Measurements from ENCODE around the gene ZNF837. TPM values are rescaled to one million over a fixed set of nuclear protein-coding genes. Genes with fewer than 3 reads are reported as not detected.
"Not testable (repeated sequence)": the region's sequence is repeated elsewhere in the genome, so short reads cannot be mapped to it uniquely, and the experiment has no call there.

Gene ZNF837
- total RNA-seq, 1 experiment from 2014 or later = 8.3 TPM

DNA sequence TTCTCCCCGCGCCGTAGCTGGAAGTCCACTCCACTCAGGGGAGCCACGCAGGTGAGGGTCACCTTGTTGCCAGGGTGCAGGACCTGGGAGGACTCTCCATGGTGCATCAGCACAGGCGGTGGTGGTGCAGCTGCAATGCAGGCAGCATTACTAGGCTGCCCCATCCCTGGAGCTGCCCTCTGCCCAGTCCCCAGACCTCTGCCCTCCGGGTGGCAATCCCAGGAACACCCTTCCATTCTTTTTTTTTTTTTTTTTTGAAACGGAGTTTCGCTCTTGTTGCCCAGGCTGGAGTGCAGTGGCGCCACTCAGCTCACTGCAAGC, 29.3 kb downstream of the ZNF837 start:
- no peak for DNase-seq (ENCODE audit: low spot score)

DNA sequence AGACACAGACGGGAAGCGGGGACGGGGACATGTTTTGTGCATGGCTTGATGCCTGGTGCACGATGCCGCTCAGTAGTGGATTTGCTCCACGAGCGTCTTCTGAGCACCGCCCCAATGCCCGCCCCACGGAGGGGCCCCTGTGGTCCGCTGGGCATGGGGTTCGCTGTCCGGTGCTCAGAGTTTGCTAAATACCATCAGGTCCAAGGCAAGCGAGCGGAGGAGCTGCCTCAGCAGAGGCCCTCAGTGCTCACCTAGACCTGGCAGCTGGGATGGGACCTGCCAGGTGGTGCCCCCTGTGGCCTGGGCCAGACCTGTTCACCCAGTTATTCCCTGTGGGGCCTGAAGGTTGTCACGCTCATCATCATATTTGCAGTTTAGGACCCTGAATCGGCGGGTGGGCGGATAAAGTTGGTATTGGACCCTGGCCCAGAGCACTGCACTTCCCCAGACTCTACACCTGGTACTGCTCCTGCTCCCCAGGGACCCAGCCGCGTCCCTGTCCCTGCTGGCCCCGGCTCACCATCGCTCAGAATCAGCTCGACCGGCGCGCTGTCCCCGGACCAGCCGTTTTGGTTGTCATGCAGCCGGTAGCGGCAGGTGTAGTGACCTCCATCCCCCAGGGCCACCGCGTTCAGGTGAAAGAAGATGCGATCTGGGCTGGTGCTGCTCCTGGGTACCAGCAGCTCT, 29.8 kb downstream of the ZNF837 start:
- no peak for DNase-seq (ENCODE audit: low spot score)

DNA sequence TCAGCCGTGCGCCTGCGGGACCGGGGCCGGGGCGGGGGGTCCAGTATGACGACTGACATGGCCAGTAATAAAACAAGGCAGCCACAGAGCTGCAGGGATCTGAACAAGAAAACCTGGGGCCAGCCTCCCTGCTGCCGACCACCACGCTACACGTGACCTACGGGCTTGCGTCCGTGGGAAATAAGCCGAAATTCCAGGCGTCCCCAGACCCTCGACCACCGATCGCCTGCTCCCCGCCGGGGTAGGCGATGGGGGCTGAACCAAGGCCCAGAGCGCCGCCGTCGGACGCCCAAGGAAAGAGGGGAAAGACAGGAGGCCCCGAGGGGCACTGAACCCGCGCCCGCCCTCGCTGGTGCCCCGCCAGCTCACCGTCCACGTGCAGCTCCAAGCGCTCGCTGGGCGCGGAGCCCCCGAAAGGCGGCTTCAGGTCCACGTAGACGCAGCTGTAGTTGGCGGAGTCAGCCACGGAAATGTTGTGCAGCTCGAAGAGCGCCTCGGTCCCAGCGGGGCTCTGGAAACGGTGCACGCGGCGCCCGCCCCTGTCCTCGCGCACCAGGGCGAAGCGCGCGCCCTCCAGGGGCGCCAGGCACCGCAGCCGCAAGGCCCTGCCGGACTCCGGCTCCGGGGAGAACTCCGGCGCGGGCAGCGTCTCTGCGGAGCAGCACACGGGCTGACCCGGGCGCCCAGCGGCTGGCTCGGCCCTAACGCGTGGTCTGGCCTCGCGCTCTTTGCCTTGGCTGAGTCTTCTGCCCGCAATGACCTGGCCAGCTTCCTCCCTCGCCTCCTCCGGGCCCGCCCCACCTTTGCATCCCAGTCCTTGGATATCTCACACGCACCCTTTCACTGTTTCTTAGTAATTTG, 30.6 kb downstream of the ZNF837 start:
- no peak for DNase-seq (ENCODE audit: low spot score)

DNA sequence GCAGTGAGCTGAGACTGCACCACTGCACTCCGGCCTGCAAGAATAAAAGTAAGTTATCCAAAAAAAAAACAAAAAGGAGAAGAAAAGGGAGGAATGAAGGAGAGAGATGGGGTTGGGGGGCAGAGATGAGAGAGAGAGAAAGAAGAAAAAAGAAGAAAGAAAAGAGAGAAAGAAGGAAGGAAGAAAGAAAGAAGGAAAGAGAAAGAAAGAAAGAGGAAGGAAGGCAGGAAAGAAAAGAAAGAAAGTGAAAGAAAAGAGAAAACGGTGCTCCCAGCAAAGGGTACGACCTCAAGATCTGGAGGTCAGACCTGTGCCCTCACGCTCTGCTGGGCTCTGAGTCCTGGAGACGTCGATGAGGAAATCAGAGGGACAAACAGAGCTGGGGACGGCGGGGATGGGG, 31.2 kb downstream of the ZNF837 start:
- no peak for DNase-seq (ENCODE audit: low spot score)

DNA sequence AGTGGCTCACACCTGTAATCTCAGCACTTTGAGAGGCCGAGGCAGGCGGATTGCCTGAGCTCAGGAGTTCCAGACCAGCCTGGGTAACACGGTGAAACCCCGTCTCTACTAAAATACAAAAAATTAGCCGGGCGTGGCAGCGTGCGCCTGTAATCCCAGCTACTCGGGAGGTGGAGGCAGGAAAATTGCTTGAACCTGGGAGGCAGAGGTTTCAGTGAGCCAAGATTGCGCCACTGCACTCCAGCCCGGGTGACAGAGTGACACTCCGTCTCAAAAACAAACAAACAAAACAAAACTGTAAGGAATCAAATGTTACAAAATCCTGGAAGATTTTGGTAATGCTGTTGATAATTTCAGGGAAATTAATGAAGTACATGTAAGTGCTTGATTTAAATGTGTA, 32.8 kb downstream of the ZNF837 start:
- DNase-seq (ENCODE audit: low spot score) = not testable (repeated sequence)

DNA sequence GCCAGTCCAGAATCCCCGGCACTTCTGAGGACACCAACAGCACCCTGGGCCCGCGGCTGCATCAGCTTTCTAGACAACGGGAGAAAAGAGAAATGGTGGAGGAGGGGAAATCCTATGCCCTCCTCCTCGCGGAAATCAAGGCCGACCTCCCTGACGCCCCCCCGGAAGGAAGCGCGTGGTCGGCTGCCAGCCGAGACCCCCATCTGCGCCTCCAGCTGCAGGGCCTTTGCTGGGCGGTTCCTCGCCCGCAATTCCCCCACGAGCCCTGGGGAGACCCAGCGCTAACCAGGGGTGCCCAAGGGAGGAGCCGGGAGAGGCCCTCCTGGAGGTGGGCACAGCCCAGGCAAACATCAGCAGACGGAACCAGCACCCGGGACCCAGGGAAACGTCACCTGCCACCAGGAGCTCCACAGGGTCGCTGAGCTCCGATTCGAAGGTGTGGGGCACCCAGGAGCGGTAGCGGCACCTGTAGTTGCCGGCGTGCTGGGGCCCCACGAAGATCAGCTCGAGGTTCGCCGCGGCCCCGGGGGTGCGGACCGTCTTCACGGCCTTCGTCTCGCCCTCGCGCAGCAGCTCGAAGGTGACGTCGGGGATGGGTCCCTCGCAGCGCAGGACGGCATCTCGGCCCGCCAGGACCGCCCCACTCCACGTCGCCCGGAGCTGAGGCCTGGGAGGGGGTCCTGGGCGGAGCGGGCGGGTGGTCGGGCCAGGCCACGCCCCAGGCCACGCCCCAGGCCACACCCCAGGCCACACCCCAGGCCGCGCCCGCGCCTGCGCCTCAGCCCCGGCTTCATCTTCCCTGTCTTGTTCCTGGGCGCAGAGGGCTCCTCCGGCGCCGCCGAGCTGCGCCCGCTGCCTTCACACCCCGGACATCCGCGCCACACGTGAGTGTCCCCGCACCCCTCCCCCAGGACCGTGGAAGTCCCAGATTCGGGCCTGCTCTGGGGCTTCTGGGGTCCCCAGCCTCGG, 33.6 kb downstream of the ZNF837 start:
- DNase-seq (ENCODE audit: low spot score) = no peak

DNA sequence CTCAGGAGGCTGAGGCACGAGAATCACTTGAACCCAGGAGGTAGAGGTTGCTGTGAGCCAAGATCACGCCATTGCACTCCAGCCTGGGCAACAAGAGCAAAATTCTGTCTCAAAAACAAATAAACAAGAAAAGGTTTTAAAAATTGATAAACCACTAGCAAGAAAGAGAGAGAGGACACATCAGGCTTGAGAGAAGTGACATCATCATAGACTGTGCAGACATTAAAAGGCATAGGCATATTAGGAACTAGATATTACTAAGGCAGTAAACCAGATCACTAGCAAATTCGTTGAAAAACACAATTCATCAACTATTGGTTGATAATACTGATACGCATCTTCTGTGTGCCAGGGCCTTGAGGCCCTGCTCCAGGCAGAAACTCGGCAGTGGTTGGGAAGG, 35.3 kb downstream of the ZNF837 start:
- DNase-seq (ENCODE audit: low spot score) = no peak

DNA sequence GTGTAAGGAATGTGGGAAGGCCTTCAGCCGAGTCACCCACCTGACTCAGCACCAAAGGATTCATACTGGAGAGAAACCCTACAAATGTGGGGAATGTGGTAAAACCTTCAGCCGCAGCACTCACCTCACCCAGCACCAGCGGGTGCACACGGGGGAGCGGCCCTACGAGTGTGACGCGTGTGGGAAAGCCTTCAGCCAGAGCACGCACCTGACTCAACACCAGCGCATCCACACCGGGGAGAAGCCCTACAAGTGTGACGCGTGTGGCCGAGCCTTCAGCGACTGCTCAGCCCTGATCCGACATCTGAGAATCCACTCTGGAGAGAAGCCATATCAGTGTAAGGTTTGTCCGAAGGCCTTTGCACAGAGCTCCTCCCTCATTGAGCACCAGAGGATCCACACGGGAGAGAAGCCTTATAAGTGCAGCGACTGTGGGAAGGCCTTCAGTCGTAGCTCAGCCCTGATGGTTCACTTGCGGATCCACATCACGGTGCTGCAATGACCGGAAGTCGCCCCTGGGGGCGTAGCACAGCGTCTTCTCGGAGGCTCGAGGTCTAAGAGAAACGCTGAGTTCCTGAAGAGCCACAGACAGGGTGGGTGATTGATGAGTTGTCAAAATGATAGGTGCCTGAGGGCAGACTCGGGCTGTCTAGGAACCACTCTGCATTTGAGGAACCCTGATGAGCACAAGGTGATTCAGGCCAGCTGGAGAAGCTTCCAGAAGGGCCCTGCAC, 41.8 kb downstream of the ZNF837 start:
- DNase-seq (ENCODE audit: low spot score) = no peak

DNA sequence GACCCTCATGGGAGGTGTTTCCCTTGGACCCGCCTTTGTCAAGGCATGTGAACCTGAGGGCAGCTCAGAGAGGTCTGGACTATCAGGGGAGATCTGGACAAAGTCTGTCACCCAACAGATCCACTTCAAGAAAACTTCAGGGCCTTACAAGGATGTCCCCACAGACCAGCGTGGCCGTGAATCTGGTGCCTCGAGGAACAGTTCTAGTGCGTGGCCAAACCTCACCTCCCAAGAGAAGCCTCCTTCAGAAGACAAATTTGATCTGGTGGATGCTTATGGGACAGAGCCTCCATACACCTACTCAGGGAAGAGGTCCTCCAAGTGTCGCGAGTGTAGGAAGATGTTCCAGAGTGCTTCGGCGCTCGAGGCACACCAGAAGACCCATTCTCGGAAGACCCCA, 42.5 kb downstream of the ZNF837 start:
- DNase-seq (ENCODE audit: low spot score) = no peak

DNA sequence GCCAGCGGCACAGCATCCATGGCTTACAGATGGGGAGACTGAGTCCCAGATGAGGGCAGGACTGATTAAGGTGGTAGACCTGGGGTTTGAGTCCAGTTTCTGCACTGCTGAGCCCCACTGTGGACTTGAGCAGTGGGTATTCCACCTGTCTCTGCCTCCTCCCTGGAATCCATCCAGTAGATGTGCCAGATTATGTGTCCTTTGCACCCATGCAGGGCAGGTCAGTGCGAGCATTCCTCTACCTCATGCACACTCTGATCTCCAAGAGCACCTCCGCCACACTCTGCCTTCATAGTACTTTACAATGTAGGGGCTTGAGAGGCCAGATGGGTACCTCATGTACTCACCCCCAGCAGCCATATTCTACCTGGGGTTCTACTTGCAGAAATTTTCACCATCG, 44.0 kb downstream of the ZNF837 start:
- no peak for DNase-seq (ENCODE audit: low spot score)

DNA sequence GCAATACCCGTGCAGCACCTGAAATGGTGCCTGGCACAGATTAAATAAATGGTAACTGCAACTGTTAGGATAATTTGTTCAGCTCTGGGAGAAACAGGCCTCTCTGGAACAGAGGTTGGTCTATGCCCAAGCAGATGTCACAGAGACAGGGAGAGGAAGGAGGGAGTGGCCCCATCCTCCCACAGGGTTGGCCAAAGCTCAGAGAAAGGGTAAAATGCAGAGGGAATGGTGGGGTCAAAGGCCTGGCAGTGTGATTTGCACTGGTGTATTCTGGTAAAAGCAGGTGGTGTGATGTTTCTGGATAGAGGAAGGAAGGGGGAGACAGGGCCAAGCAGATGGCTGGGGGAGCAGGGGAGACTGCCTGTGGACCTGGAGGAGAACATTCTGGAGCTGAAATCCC, 44.6 kb downstream of the ZNF837 start:
- DNase-seq (ENCODE audit: low spot score) = no peak

DNA sequence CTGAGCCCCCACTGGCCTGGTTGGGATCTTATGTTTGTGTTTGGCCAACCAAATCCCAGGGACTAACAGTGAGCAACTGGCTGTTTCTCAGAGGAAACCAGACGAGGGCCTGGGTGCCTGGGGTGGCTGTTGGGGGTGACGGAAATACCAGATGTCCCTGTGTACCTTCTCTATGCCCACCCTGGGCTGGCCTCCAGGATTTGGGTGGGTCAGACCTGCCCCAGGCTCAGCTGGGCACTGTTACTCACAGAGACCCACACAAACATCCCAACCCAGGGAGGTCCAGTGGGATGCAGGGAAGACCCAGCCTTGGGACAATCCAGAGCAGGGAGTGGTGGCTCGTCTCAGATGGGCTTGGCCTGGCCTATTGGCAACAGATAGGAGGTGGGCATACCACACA, 45.2 kb downstream of the ZNF837 start:
- no peak for DNase-seq (ENCODE audit: low spot score)

DNA sequence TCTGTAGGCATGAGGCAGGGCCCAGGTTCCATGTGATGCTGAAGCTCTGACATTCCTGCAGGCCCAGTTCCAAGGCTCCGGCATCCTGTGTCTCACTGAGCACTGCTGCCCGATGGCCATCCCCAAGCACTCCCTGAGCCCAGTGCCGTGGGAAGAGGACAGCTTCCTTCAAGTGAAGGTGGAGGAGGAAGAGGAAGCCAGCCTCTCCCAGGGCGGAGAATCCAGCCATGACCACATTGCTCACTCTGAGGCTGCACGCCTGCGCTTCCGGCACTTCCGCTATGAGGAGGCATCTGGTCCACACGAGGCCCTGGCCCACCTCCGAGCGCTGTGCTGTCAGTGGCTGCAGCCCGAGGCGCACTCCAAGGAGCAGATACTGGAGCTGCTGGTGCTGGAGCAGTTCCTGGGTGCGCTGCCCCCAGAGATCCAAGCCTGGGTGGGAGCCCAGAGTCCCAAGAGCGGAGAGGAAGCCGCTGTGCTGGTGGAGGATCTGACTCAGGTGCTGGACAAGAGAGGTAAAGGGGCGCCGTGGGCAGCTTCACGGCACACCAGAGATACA, 46.1 kb downstream of the ZNF837 start:
- DNase-seq (ENCODE audit: low spot score) = no peak

DNA sequence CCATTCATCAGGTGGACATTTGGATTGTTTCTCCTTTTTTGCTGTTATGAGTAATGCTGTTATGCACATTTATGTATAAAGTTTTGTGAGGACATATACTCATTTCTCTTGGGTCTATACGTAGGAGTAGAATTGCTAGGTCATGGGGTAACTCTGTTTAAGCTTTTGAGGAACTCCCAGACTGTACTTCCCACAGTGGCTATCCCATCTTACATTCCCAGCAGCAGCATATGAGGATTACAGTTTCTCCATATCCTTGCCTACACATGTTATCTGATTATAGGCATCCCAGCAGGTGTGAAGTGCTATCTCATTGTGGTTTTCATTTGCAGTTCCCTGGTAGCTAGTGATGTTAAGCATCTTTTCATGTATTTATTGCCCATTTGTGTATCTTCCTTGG, 48.1 kb downstream of the ZNF837 start:
- DNase-seq (ENCODE audit: low spot score) = no peak

DNA sequence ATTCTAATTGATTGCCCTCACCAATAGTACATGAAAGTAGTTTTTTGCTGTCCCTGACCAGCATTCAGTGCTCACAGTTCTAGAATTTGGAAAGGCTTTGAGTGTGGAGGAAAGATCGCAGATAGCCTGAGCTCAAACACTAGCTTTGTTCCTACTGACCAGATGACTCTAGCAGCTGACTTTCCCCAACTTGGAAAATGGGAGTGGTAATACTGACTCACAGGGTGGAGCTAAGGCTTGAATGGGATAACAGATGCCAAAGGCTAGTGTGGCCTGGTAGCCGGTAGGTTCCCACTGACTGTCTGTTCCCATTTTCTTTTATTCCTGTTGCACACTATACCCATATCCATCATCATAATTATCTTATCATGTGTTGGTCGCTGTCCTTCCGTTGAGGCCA, 50.4 kb downstream of the ZNF837 start:
- DNase-seq (ENCODE audit: low spot score) = peak; percentile 66

DNA sequence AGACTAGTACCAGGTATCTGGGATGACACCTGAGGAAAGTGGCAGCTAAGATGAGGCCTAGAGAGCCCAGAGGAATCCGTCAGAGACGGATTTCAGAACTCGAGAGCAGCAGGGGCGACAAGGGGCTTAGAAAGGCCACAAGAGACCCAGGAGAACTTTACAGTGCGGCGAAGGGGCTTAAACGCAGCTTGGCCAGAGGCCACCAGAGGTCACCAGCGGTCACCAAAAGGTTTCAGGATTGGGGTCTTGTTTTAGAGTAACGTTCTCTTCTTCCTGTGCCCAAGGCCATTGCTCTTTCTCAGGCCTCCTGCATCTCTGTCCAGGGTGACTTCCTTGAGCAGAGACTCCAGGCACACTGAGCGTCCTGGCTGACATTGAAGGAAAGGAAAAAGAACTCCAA, 51.8 kb downstream of the ZNF837 start:
- DNase-seq (ENCODE audit: low spot score) = no peak

DNA sequence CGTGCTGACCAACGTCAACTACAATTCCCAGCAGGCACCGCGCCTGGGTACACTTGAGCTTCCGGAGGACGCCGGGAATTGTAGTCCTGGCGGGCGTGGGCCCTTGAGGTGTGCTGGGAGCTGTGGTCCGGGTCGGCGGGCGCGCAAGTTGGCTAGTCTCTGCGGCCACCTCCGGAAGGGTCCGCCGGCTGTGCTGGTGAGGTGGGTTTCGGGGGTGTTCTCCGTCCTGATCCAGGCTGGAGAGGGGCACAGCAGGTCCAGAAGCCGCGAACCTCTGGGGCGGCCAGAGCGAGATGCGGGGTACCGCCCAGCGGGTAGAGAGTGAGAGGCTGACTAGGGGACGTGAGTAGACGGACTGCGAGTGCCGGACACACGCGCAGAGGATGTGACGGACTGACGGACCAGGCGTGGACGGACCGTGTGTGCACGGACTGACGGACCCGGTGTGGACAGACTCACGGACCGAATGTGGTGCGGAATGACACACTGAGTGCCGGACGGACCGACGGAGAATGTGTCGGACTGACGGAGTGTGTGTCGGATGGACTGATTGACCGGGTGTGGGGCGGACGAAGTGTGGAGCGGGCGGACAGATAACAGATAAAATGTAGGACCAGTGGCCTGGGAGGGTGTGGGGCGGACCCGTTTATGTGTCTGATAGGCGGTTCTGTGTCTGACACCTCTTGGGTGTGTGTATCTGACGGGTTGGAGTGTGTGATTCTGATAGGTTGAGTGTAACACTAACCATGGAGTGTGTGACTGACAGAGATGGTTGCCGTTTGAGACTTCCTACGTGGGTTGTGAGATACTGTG, 53.7 kb downstream of the ZNF837 start, which contains the start of gene ZSCAN22:
Gene ZSCAN22, plus strand, starts transcription at position 81 of the 813 bp plus-strand sequence. CDS start 7,809 bp downstream, outside the sequence.
- peak; percentile 100 for DNase-seq (ENCODE audit: low spot score)

DNA sequence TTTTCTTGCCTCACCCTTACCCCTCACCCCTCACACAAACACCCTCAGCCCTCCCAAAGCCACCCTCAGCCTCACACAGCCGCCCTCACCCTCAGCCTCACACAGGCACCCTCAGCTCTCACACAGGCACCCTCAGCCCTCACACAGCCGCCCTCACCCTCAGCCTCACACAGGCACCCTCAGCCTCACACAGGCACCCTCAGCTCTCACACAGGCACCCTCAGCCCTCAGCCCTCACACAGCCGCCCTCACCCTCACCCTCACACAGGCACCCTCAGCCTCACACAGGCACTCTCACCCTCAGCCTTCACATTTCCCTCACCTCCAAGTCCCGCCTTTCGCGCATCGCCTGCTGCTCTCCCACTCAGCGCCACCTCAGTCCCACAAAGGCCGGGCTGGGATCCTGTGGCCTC, 54.3 kb downstream of the ZNF837 start:
- DNase-seq (ENCODE audit: low spot score) = no peak

DNA sequence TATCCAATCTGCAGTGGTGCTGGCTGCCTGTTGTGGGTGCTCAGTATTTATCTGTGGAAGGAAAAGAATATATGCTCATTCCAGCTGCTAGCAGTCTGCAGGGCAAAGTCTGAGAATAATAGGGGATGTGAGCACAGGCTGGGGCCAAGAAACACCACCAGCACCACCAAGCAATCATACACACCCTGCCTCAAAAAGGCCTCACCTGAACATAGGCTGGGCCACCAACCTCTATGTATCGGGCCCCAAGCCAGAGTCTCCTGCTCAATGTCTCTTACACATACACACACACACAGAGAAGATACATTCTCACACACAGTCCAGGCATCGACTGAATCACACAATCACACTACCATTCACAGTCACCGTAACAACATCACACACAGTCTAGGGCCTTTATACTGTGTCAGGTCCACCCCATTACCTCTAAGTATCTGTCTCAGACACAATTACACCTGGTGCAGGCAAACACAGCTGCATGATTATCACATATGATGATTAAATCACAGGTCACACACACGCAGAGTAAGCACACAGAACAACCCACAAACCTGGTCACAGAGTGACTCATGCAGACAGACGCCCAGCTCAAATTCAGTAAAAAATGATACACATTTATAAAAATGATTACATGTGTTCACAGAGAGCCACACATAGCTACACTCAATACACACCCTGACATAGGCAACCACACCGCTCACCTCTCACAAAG, 55.4 kb downstream of the ZNF837 start:
- no peak for DNase-seq (ENCODE audit: low spot score)
